ENCODE data around the gene SIM2. TPM values are rescaled to one million over a fixed set of nuclear protein-coding genes. Genes with fewer than 3 reads are reported as not detected.

SIM2 gene
- total RNA-seq, 1 donor from 2014 or later, result 9.2 TPM

- no peak overlapping the region for H3K4me3 ChIP-seq (ENCODE audit: insufficient read depth, low read depth, low read length)
- no peaks in the 10 kb centered on the region for H3K79me2 ChIP-seq (ENCODE audit: insufficient read depth, low read length)
- H4K20me1 ChIP-seq (ENCODE audit: insufficient read depth, low read length), result no peaks in the 10 kb centered on the region
- H3K4me1 ChIP-seq (ENCODE audit: insufficient read depth, low read length), result peaks cover 8% of the 10 kb centered on the region
- no peak overlapping the region for H3K4me2 ChIP-seq (ENCODE audit: low read length)
- no peak overlapping the region for H3K27ac ChIP-seq (ENCODE audit: low read depth, low read length)
- DNase-seq (ENCODE audit: low read depth) (no peak), FAIRE-seq (no peak)
- no peak overlapping the region for H3K27ac Mint-ChIP-seq (ENCODE audit: unreplicated experiment)
- H3K4me3 Mint-ChIP-seq (ENCODE audit: unreplicated experiment), result peak overlapping the region; percentile 16
- H3K4me1 Mint-ChIP-seq (ENCODE audit: low read depth, unreplicated experiment), result no peaks in the 10 kb centered on the region
- peaks cover 1% of the 10 kb centered on the region for H3K9me3 Mint-ChIP-seq (ENCODE audit: unreplicated experiment)
- H3K27me3 ChIP-seq (ENCODE audit: insufficient read depth, low read length), result peaks cover 6% of the 10 kb centered on the region
- no peak overlapping the region for H2AFZ ChIP-seq (ENCODE audit: low read depth, low read length)
- no peak for TF ChIP-seq CTCF (IDR thresholded peaks at IDR 0.05; ENCODE audit: insufficient read depth, low read depth, low read length)
- no peak for TF ChIP-seq EZH2 (IDR thresholded peaks at IDR 0.05; ENCODE audit: insufficient read depth, low read length)
- no peak overlapping the region for H3K9ac ChIP-seq (ENCODE audit: low read length)
- no peaks in the 10 kb centered on the region for H3K9me3 ChIP-seq (ENCODE audit: insufficient read depth, low read depth, low read length)
- peaks cover 4% of the 10 kb centered on the region for H3K36me3 Mint-ChIP-seq (ENCODE audit: low read depth, unreplicated experiment)
- peaks cover 16% of the 10 kb centered on the region for H3K27me3 Mint-ChIP-seq (ENCODE audit: low read depth, unreplicated experiment)
- H3K36me3 ChIP-seq (ENCODE audit: insufficient read depth, low read length), result peaks cover 2% of the 10 kb centered on the region
Measured at GRCh38 chr21:36741506-36741905, 42.6 kb downstream of the SIM2 start.

- no peak overlapping the region for H3K4me3 ChIP-seq (ENCODE audit: insufficient read depth, low read depth, low read length)
- H3K4me1 ChIP-seq (ENCODE audit: insufficient read depth, low read length), result peaks cover 8% of the 10 kb centered on the region
- peaks cover 16% of the 10 kb centered on the region for H3K27me3 Mint-ChIP-seq (ENCODE audit: low read depth, unreplicated experiment)
- DNase-seq (ENCODE audit: low read depth) (no peak), FAIRE-seq (no peak)
- no peak overlapping the region for H2AFZ ChIP-seq (ENCODE audit: low read depth, low read length)
- peaks cover 6% of the 10 kb centered on the region for H3K27me3 ChIP-seq (ENCODE audit: insufficient read depth, low read length)
- H3K4me1 Mint-ChIP-seq (ENCODE audit: low read depth, unreplicated experiment), result no peaks in the 10 kb centered on the region
- H4K20me1 ChIP-seq (ENCODE audit: insufficient read depth, low read length), result no peaks in the 10 kb centered on the region
- no peaks in the 10 kb centered on the region for H3K9me3 ChIP-seq (ENCODE audit: insufficient read depth, low read depth, low read length)
- peaks cover 2% of the 10 kb centered on the region for H3K36me3 Mint-ChIP-seq (ENCODE audit: low read depth, unreplicated experiment)
- no peaks in the 10 kb centered on the region for H3K36me3 ChIP-seq (ENCODE audit: insufficient read depth, low read length)
- H3K27ac ChIP-seq (ENCODE audit: low read depth, low read length), result no peak overlapping the region
- peaks cover 1% of the 10 kb centered on the region for H3K9me3 Mint-ChIP-seq (ENCODE audit: unreplicated experiment)
- TF ChIP-seq CTCF (IDR thresholded peaks at IDR 0.05; ENCODE audit: insufficient read depth, low read depth, low read length) (no peak), EZH2 (IDR thresholded peaks at IDR 0.05; ENCODE audit: insufficient read depth, low read length) (no peak)
- no peak overlapping the region for H3K4me3 Mint-ChIP-seq (ENCODE audit: unreplicated experiment)
- no peak overlapping the region for H3K9ac ChIP-seq (ENCODE audit: low read length)
- H3K4me2 ChIP-seq (ENCODE audit: low read length), result no peak overlapping the region
- H3K27ac Mint-ChIP-seq (ENCODE audit: unreplicated experiment), result no peak overlapping the region
- no peaks in the 10 kb centered on the region for H3K79me2 ChIP-seq (ENCODE audit: insufficient read depth, low read length)
Measured at GRCh38 chr21:36743008-36743407, 44.1 kb downstream of the SIM2 start.

- no peak overlapping the region for H3K4me2 ChIP-seq (ENCODE audit: low read length)
- H4K20me1 ChIP-seq (ENCODE audit: insufficient read depth, low read length), result no peaks in the 10 kb centered on the region
- H3K36me3 Mint-ChIP-seq (ENCODE audit: low read depth, unreplicated experiment), result peaks cover 2% of the 10 kb centered on the region
- peaks cover 6% of the 10 kb centered on the region for H3K27me3 ChIP-seq (ENCODE audit: insufficient read depth, low read length)
- H3K9ac ChIP-seq (ENCODE audit: low read length), result no peak overlapping the region
- no peak overlapping the region for H3K4me3 ChIP-seq (ENCODE audit: insufficient read depth, low read depth, low read length)
- FAIRE-seq (no peak), DNase-seq (ENCODE audit: low read depth) (no peak)
- TF ChIP-seq EZH2 (IDR thresholded peaks at IDR 0.05; ENCODE audit: insufficient read depth, low read length) (no peak), CTCF (IDR thresholded peaks at IDR 0.05; ENCODE audit: insufficient read depth, low read depth, low read length) (no peak)
- H3K9me3 Mint-ChIP-seq (ENCODE audit: unreplicated experiment), result peaks cover 1% of the 10 kb centered on the region
- no peak overlapping the region for H2AFZ ChIP-seq (ENCODE audit: low read depth, low read length)
- peaks cover 11% of the 10 kb centered on the region for H3K4me1 ChIP-seq (ENCODE audit: insufficient read depth, low read length)
- no peaks in the 10 kb centered on the region for H3K36me3 ChIP-seq (ENCODE audit: insufficient read depth, low read length)
- no peaks in the 10 kb centered on the region for H3K9me3 ChIP-seq (ENCODE audit: insufficient read depth, low read depth, low read length)
- H3K27me3 Mint-ChIP-seq (ENCODE audit: low read depth, unreplicated experiment), result peaks cover 16% of the 10 kb centered on the region
- no peak overlapping the region for H3K27ac ChIP-seq (ENCODE audit: low read depth, low read length)
- no peaks in the 10 kb centered on the region for H3K79me2 ChIP-seq (ENCODE audit: insufficient read depth, low read length)
- no peaks in the 10 kb centered on the region for H3K4me1 Mint-ChIP-seq (ENCODE audit: low read depth, unreplicated experiment)
- H3K27ac Mint-ChIP-seq (ENCODE audit: unreplicated experiment), result no peak overlapping the region
- no peak overlapping the region for H3K4me3 Mint-ChIP-seq (ENCODE audit: unreplicated experiment)
Measured at GRCh38 chr21:36743446-36743845, 44.5 kb downstream of the SIM2 start.

Data from astrocyte (in vitro differentiated cells and primary cell).